Erythroblast (primary cell): ENCODE measurements around the gene OR6M1.

ENCODE experiments used
- DNase-seq, 2 experiments: peaks; one replicate each; lab custom pipeline; 2025; lab: John Stamatoyannopoulos, UW
- GATA1 ChIP-seq: IDR thresholded peaks from 2 replicates; pipeline ENCODE4 v1.6.1; 2011; ENCODE audit warnings: low read depth, mild to moderate bottlenecking, control low read depth, low read length, moderate library complexity
- POLR2A ChIP-seq: IDR thresholded peaks from 2 replicates; pipeline ENCODE4 v1.6.1; 2011; ENCODE audit warnings: mild to moderate bottlenecking, low read length

The OR6M1 gene

GRCh38 chr11:123806249-123806648 is at the start of gene OR6M1:
TSS of gene OR6M1 (minus strand) at chr11:123806349. CDS start at chr11:123806349, 0 bp downstream.
- TF ChIP-seq POLR2A (no peak), GATA1 (no peak)
- DNase-seq: no peak

GRCh38 chr11:123853038-123853437 is 46.9 kb upstream of the OR6M1 start:
- TF ChIP-seq POLR2A: no peak
- no peak for TF ChIP-seq GATA1
- no peak for DNase-seq

GRCh38 chr11:123852321-123852720 is 46.2 kb upstream of the OR6M1 start:
- DNase-seq: no peak
- TF ChIP-seq POLR2A (no peak), GATA1 (no peak)

- no peak for DNase-seq
- no peak for TF ChIP-seq POLR2A
- no peak for TF ChIP-seq GATA1
Measured at GRCh38 chr11:123851110-123851509, 45.0 kb upstream of the OR6M1 start.

GRCh38 chr11:123841174-123841573 is 35.0 kb upstream of the OR6M1 start:
- DNase-seq: no peak
- no peak for TF ChIP-seq GATA1
- TF ChIP-seq POLR2A: no peak

- TF ChIP-seq GATA1: no peak
- no peak for TF ChIP-seq POLR2A
- no peak for DNase-seq
Measured at GRCh38 chr11:123839131-123839530, 33.0 kb upstream of the OR6M1 start.

GRCh38 chr11:123838659-123839058 is 32.5 kb upstream of the OR6M1 start:
- TF ChIP-seq GATA1 (no peak), POLR2A (no peak)
- DNase-seq: no peak

- TF ChIP-seq GATA1 (no peak), POLR2A (no peak)
- DNase-seq: no peak
Measured at GRCh38 chr11:123838199-123838598, 32.0 kb upstream of the OR6M1 start.

GRCh38 chr11:123833095-123833494 is 26.9 kb upstream of the OR6M1 start:
- TF ChIP-seq POLR2A (no peak), GATA1 (no peak)
- DNase-seq: no peak

- DNase-seq: no peak
- no peak for TF ChIP-seq POLR2A
- TF ChIP-seq GATA1: no peak
Measured at GRCh38 chr11:123829745-123830144, 23.6 kb upstream of the OR6M1 start.

- no peak for DNase-seq
- TF ChIP-seq GATA1 (no peak), POLR2A (no peak)
Measured at GRCh38 chr11:123822599-123822998, 16.4 kb upstream of the OR6M1 start.

- TF ChIP-seq POLR2A: no peak
- TF ChIP-seq GATA1: no peak
- DNase-seq: no peak
Measured at GRCh38 chr11:123822032-123822431, 15.9 kb upstream of the OR6M1 start.

GRCh38 chr11:123815122-123815521 is 9.0 kb upstream of the OR6M1 start:
- TF ChIP-seq POLR2A (no peak), GATA1 (no peak)
- no peak for DNase-seq

- DNase-seq: no peak
- TF ChIP-seq GATA1 (no peak), POLR2A (no peak)
Measured at GRCh38 chr11:123801765-123802164, 4.4 kb downstream of the OR6M1 start.

GRCh38 chr11:123800036-123800435 is 6.1 kb downstream of the OR6M1 start:
- no peak for DNase-seq
- TF ChIP-seq POLR2A (no peak), GATA1 (no peak)
